Astrocyte of the spinal cord (primary cell): Measurements from ENCODE around the gene RGMB.

Source experiments
- DNase-seq: peaks from one replicate; pipeline ENCODE4 v3.0.0; 2011; ENCODE audit warnings: low read depth, low spot score
- H3K4me3 ChIP-seq: 2 replicates; pipeline ENCODE4 v1.5.1; 2011; ENCODE audit warnings: low read depth, mild to moderate bottlenecking, low read length, moderate library complexity
- CTCF ChIP-seq: IDR thresholded peaks from 2 replicates; pipeline ENCODE4 v1.5.1; 2012; ENCODE audit warnings: low read depth, mild to moderate bottlenecking, low read length, inconsistent platforms
- in situ Hi-C: cut with HindIII; loops from 2 replicates; pipeline ENCODE4 v1.10.0; 2017; ENCODE audit warnings: low sequenced_read_pairs

Gene RGMB

GRCh38 chr5:98768960-98769209, 4.6 kb upstream of the RGMB start:
- in situ Hi-C loops = no loop called here
- no peak for DNase-seq
- no peak for TF ChIP-seq CTCF
- peak overlapping the region; percentile 83 for H3K4me3 ChIP-seq

- in situ Hi-C loops = no loop called here
- H3K4me3 ChIP-seq = peak overlapping the region; percentile 83
- peak; percentile 88 for DNase-seq
- TF ChIP-seq CTCF = peak; percentile 70
These were observed 4.1 kb upstream of the RGMB start for GRCh38 chr5:98769210-98769958.

GRCh38 chr5:98769959-98770208, 3.6 kb upstream of the RGMB start:
- no peak for DNase-seq
- peak overlapping the region; percentile 83 for H3K4me3 ChIP-seq
- no peak for TF ChIP-seq CTCF

GRCh38 chr5:98770209-98770910, 3.1 kb upstream of the RGMB start:
- in situ Hi-C loops = no loop called here
- peak; percentile 80 for DNase-seq
- H3K4me3 ChIP-seq = peak overlapping the region; percentile 83
- TF ChIP-seq CTCF = no peak

More at GRCh38 chr5:98769959-98770208, 3.6 kb upstream of the RGMB start:
- in situ Hi-C loops = no loop called here

- in situ Hi-C loops = no loop called here
- peak; percentile 73 for DNase-seq
- H3K4me3 ChIP-seq = peak overlapping the region; percentile 83
- TF ChIP-seq CTCF = no peak
These were observed 2.5 kb upstream of the RGMB start for GRCh38 chr5:98770911-98771322.

GRCh38 chr5:98771382-98772109, 1.9 kb upstream of the RGMB start:
- H3K4me3 ChIP-seq = peak overlapping the region; percentile 83
- DNase-seq = peak; percentile 96
- in situ Hi-C loops = no loop called here
- peak; percentile 88 for TF ChIP-seq CTCF
